Measurements from ENCODE around the gene GNPAT.
A peak's percentile ranks its signal among the peaks of the same experiment; 100 is the strongest.
"Not testable (repeated sequence)": the region's sequence is repeated elsewhere in the genome, so short reads cannot be mapped to it uniquely, and the experiment has no call there.

Gene GNPAT

GRCh38 chr1:231201979-231202633 lies 38.9 kb upstream of the GNPAT start:
- DNase-seq (ENCODE audit: insufficient read length) (no peak), FAIRE-seq (no peak)
- TF ChIP-seq POLR2A (IDR thresholded peaks at IDR 0.05; ENCODE audit: low read depth, low read length): no peak
- TF ChIP-seq POLR2AphosphoS5 (IDR thresholded peaks at IDR 0.05; ENCODE audit: low read depth, low read length): no peak
- no peak for TF ChIP-seq TAF1 (IDR thresholded peaks at IDR 0.05; ENCODE audit: borderline replicate concordance, low read depth, low read length)

- DNase-seq (ENCODE audit: insufficient read length) (no peak), FAIRE-seq (no peak)
Measured at GRCh38 chr1:231203259-231204057, 37.6 kb upstream of the GNPAT start.

GRCh38 chr1:231206856-231207255 lies 34.2 kb upstream of the GNPAT start:
- DNase-seq (ENCODE audit: insufficient read length) (no peak), FAIRE-seq (no peak)
- TF ChIP-seq TAF1 (IDR thresholded peaks at IDR 0.05; ENCODE audit: borderline replicate concordance, low read depth, low read length) (no peak), POLR2A (IDR thresholded peaks at IDR 0.05; ENCODE audit: low read depth, low read length) (no peak), POLR2AphosphoS5 (IDR thresholded peaks at IDR 0.05; ENCODE audit: low read depth, low read length) (no peak)

More at GRCh38 chr1:231203259-231204057, 37.6 kb upstream of the GNPAT start:
- TF ChIP-seq TAF1 (IDR thresholded peaks at IDR 0.05; ENCODE audit: borderline replicate concordance, low read depth, low read length) (no peak), POLR2A (IDR thresholded peaks at IDR 0.05; ENCODE audit: low read depth, low read length) (no peak), POLR2AphosphoS5 (IDR thresholded peaks at IDR 0.05; ENCODE audit: low read depth, low read length) (no peak)

GRCh38 chr1:231207437-231207836 lies 33.6 kb upstream of the GNPAT start:
- no peak for DNase-seq (ENCODE audit: insufficient read length)
- FAIRE-seq: no peak
- TF ChIP-seq POLR2AphosphoS5 (IDR thresholded peaks at IDR 0.05; ENCODE audit: low read depth, low read length) (no peak), POLR2A (IDR thresholded peaks at IDR 0.05; ENCODE audit: low read depth, low read length) (no peak), TAF1 (IDR thresholded peaks at IDR 0.05; ENCODE audit: borderline replicate concordance, low read depth, low read length) (no peak)

GRCh38 chr1:231208980-231209379 lies 32.0 kb upstream of the GNPAT start:
- FAIRE-seq (no peak), DNase-seq (ENCODE audit: insufficient read length) (no peak)
- TF ChIP-seq POLR2AphosphoS5 (IDR thresholded peaks at IDR 0.05; ENCODE audit: low read depth, low read length) (no peak), POLR2A (IDR thresholded peaks at IDR 0.05; ENCODE audit: low read depth, low read length) (no peak), TAF1 (IDR thresholded peaks at IDR 0.05; ENCODE audit: borderline replicate concordance, low read depth, low read length) (no peak)

GRCh38 chr1:231209531-231209930 lies 31.5 kb upstream of the GNPAT start:
- DNase-seq (ENCODE audit: insufficient read length): no peak
- TF ChIP-seq POLR2AphosphoS5 (IDR thresholded peaks at IDR 0.05; ENCODE audit: low read depth, low read length): no peak
- no peak for TF ChIP-seq POLR2A (IDR thresholded peaks at IDR 0.05; ENCODE audit: low read depth, low read length)
- TF ChIP-seq TAF1 (IDR thresholded peaks at IDR 0.05; ENCODE audit: borderline replicate concordance, low read depth, low read length): no peak
- no peak for FAIRE-seq

- no peak for DNase-seq (ENCODE audit: insufficient read length)
- TF ChIP-seq POLR2AphosphoS5 (IDR thresholded peaks at IDR 0.05; ENCODE audit: low read depth, low read length) (no peak), TAF1 (IDR thresholded peaks at IDR 0.05; ENCODE audit: borderline replicate concordance, low read depth, low read length) (no peak)
- FAIRE-seq: no peak
Measured at GRCh38 chr1:231210126-231210525, 30.9 kb upstream of the GNPAT start.

GRCh38 chr1:231211005-231211857 lies 29.8 kb upstream of the GNPAT start:
- DNase-seq (ENCODE audit: insufficient read length) (peak; percentile 87), FAIRE-seq (peak; percentile 93)
- TF ChIP-seq POLR2A (IDR thresholded peaks at IDR 0.05; ENCODE audit: low read depth, low read length) (peak; percentile 46; the same call in 1 of the 2 replicates), TAF1 (IDR thresholded peaks at IDR 0.05; ENCODE audit: borderline replicate concordance, low read depth, low read length) (no peak), POLR2AphosphoS5 (IDR thresholded peaks at IDR 0.05; ENCODE audit: low read depth, low read length) (peak; percentile 38; the same call in 1 of the 2 replicates)

GRCh38 chr1:231212301-231212700 lies 28.7 kb upstream of the GNPAT start:
- not testable (repeated sequence) for FAIRE-seq; DNase-seq (ENCODE audit: insufficient read length)

GRCh38 chr1:231213831-231214573 lies 27.0 kb upstream of the GNPAT start:
- FAIRE-seq (no peak), DNase-seq (ENCODE audit: insufficient read length) (no peak)
- no peak for TF ChIP-seq TAF1 (IDR thresholded peaks at IDR 0.05; ENCODE audit: borderline replicate concordance, low read depth, low read length)
